ENCODE results near the gene HCN1.

GRCh38 chr5:45260292-45260691, 435.9 kb downstream of the HCN1 start:
- TF ChIP-seq CTCF (IDR thresholded peaks at IDR 0.05; ENCODE audit: insufficient read depth, low read length): no peak
- TF ChIP-seq, protein P1, sequence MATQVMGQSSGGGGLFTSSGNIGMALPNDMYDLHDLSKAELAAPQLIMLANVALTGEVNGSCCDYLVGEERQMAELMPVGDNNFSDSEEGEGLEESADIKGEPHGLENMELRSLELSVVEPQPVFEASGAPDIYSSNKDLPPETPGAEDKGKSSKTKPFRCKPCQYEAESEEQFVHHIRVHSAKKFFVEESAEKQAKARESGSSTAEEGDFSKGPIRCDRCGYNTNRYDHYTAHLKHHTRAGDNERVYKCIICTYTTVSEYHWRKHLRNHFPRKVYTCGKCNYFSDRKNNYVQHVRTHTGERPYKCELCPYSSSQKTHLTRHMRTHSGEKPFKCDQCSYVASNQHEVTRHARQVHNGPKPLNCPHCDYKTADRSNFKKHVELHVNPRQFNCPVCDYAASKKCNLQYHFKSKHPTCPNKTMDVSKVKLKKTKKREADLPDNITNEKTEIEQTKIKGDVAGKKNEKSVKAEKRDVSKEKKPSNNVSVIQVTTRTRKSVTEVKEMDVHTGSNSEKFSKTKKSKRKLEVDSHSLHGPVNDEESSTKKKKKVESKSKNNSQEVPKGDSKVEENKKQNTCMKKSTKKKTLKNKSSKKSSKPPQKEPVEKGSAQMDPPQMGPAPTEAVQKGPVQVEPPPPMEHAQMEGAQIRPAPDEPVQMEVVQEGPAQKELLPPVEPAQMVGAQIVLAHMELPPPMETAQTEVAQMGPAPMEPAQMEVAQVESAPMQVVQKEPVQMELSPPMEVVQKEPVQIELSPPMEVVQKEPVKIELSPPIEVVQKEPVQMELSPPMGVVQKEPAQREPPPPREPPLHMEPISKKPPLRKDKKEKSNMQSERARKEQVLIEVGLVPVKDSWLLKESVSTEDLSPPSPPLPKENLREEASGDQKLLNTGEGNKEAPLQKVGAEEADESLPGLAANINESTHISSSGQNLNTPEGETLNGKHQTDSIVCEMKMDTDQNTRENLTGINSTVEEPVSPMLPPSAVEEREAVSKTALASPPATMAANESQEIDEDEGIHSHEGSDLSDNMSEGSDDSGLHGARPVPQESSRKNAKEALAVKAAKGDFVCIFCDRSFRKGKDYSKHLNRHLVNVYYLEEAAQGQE (IDR thresholded peaks at IDR 0.05; ENCODE audit: insufficient replicate concordance, low read depth): no peak
- TF ChIP-seq POLR2AphosphoS5 (IDR thresholded peaks at IDR 0.05; ENCODE audit: low read depth): no peak

Data from HL-60 (cell line).